HG02571 (cell line): ENCODE measurements around the gene HAGH.

ENCODE experiments used
- ATAC-seq: cut with Tn5 transposase; IDR thresholded peaks from one replicate; pipeline ENCODE4 v1.9.1; 2021; ENCODE audit warnings: mild to moderate bottlenecking, moderate library complexity; ENCODE audit not compliant: unreplicated experiment

HAGH gene

GRCh38 chr16:1775846-1776671, 50.6 kb downstream of the HAGH start:
- no peak for ATAC-seq

DNA sequence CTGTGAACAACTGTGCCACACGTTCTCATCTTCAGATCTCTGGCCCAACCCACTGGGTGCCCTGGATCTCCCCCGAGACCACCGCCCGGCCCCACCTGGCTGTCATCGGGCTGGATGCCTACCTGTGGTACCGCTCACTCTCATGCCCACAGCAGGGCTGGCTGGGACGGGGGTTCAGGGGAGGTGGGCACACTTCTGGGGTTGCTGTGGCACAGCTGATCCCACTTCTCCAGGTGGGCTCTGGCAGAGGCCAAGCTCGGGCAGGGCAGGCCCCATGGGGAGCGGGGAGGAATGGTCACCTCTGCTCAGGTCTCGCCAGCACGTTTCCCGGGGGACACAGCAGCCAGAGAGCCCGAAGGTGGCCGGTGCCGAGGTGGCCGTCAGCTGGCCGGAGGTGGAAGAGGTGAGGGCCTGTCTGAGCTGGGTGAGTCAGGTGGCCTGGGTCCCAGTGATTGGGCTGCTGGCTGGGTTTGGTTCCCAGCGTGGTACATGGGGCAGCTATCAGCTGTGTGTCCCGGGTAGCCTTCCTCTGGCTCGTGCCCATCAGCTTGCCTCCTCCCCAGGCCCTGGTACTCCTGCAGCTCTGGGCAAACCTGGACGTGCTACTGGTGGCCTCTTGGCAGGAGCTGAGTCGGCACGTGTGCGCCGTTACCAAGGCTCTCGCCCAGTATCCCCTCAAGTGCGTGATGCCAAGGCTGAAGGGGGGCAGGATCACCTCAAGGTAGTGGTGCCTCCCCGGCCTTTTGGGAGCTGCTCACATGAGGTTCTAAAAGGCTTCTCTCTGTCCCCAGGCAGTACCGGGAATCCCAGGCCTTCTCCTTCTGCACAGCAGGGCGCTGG, 51.4 kb downstream of the HAGH start:
- ATAC-seq, result no peak

DNA sequence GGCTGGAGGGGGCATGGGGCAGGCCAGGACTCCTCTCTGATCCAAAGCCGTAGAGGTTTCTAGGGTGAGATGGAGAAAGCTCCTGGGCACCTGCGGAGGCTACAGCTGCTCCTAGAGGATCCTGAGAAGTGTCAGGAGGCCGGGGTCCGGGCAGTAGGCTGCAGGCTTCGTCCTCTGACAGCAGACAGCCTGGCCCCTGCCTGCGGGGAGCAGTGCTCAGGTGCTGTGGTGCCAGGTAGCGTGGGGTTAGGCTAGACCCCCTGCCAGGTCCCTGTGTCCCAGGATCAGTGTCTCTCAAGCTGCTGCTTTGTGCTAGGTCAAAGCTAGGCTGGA, 52.2 kb downstream of the HAGH start:
- ATAC-seq, result no peak

DNA sequence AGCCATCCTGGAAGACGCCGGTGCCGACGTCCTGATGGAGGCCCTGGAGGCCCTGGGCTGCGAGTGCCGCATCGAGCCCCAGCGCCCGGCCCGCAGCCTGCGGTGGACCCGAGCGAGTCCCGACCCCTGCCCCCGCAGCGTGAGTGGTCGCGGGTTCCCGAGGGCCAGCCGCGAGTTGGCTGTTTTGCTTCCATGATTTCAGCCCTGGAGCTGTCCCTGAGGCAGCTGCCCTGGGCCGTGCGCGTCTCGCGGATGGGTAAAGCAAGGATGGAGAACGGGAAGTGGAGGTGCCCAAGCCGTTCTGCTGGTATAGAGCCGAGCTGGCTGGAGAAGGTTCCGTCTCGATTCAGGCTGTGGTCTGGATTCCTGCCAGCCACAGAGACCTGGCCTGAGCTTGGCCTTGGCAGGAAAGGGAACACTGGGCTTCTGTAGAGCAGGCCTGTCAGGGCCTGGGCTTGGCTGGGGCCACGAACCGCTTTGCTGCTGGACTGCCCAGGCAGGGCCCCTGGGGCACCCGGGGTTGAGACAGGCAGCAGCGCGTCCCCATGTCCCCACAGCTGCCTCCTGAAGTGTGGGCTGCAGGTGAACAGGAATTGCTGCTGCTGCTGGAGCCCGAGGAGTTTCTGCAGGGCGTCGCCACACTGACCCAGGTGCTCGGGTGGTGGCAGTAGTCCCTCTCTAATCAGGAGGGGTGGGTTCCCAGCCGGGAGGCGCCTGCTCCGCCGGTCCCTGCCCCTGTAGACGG, 52.8 kb downstream of the HAGH start:
- no peak for ATAC-seq

DNA sequence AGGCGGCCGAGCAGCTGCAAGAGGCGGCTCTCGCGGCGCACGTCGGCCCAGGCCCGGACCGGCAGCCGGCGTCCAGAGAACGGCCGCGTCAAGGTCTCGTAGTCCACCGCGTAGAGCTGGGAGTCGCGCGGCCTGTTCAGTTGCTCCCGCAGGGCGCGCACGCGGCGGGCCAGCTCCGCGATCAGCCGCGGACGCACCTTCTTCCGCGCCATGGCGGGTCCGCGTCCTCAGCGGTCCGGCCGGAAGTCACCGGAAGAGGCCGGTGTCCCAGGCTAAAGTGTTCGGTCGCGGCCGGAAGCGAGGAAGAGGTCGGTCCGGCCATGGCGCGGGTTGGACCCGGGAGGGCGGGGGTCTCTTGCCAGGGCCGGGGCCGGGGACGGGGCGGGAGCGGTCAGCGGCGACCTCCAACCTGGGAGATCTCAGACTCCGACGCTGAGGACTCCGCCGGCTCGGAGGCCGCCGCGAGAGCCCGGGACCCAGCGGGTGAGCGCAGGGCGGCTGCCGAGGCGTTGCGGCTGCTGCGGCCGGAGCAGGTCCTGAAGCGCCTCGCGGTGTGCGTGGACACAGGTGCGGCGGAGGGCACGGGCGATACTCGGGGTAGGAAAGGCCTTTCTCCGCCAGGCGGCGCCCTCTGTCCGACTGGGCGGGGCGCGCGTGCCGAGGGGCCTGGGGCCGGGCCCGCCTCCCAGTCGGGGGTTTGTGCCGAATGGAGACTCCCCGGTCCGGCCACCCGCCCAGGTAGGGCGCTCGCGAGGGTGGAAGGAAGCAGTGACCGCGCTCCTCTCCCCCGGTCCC, 53.5 kb downstream of the HAGH start, which contains the start of gene MRPS34:
Gene MRPS34 (minus strand): TSS at position 227 of the 795 bp plus-strand sequence. CDS start 15 bp downstream, at position 212.
- ATAC-seq, result peak; percentile 35

DNA sequence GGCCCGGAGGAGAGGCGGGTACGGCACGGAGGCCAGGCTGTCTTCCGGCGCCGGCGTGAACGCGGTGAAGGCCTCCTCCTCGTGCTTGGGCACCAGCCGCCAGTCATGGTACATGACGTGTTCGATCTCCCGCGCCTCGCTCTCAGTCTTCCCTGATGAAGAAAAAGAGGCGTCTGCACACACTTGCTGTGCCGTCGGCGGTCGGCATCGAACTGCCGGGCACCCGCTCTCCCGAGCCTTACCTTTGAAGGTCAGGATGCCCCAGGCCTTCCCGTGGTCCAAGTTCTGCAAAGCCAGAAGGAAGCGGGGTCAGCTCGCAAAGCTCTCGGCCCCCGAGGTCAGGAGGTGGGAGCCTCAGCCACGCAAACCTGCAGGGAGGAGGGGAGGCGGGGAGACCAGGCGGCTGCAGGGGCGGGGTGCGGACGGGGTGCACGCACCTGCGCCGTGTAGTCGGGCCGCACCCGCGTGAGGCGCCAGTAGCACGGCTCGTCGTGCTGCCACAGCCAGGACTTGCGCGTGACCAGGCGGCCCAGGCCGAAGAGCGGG, 54.2 kb downstream of the HAGH start, which contains the start of gene EME2:
Gene EME2 (plus strand): TSS at position 449 of the 546 bp plus-strand sequence. CDS start 418 bp downstream, outside the sequence.
- ATAC-seq, result peak; percentile 1

DNA sequence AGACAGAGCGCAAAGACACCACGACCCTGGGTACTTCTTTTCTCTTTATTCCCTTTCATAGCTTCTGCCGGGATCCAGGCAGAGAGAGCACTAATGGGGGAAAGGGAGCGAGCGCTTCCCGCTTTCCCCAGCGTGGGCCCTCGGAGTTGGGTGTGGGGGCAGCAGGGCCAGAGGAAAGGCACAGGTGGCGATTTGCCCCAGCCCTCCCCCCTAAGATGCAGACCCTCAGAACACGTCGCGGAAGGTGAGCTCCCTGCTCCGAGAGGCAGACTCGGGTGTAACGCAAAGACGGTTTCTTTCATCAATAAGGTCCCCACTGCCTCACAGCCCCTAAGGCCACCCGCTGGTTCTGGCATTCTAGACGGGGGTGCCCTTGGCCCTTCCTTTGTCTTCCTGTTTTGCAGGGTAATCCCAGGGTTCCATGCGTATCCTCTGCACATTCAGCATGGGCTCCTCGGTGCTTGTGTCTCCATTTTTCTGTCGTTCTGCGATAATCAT, 54.7 kb downstream of the HAGH start:
- no peak for ATAC-seq

DNA sequence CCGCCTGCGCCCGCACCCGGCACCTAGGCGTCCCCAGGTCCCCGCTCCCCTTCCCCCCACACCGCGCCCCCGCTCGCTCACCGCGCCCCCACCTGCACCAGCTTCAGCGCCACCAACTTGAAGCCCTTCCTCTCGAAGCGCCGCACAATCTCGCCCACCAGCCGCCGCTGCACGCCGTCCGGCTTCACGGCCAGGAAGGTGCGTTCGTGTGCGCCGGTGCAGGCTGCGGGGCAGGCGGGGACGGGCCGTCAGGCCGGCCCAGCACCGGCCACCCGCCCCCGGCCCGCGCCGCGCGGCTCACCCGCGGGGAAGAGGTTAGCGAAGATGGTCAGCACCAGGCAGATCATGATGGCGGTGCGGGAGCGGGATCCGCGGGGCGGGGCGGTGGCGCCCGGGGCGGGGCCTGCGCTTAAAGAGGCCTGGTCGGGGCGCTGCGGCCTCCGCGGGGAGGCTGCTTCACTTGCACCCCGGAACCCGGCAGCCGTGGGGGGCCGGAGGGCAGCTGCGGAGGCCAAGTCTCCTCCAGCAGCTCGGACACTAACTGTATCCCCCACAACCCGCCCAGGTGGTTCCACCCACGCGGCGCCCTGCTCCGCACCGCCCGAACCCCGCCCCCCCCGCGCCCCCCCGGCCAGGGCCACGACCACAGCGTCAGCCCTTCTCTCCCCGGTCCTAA, 55.3 kb downstream of the HAGH start, which contains the start of gene NME3:
Gene NME3 (minus strand): TSS at position 356 of the 676 bp plus-strand sequence. CDS start 9 bp downstream, at position 347.
- no peak for ATAC-seq

GRCh38 chr16:1770328-1771187, 56.1 kb downstream of the HAGH start:
- ATAC-seq, result no peak

GRCh38 chr16:1769402-1770300, 57.0 kb downstream of the HAGH start:
- no peak for ATAC-seq

GRCh38 chr16:1768767-1769401, 57.7 kb downstream of the HAGH start:
- ATAC-seq, result no peak

DNA sequence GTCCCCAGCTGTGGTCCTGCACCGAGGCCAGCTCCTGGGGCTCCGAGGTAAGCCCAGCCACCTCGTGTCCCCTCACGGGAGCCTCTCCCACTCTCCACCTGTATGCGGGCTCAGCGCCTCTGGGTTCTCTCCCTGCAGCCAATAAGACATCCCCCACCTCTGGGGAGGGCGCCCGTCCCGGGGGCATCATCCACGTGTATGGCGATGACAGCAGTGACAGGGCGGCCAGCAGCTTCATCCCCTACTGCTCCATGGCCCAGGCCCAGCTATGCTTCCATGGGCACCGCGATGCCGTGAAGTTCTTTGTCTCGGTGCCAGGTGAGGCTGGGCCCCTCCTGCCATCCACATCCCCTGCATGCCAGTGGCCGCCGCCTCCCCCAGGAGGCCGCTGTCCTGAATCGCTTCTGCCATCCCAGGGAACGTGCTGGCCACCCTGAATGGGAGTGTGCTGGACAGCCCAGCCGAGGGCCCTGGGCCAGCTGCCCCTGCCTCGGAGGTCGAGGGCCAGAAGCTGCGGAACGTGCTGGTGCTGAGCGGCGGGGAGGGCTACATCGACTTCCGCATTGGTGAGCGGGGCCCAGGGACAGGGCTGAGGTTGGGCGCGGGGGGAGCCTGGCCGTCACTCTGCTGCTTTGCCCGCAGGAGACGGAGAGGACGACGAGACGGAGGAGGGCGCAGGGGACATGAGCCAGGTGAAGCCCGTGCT, 58.4 kb downstream of the HAGH start:
- ATAC-seq, result no peak

DNA sequence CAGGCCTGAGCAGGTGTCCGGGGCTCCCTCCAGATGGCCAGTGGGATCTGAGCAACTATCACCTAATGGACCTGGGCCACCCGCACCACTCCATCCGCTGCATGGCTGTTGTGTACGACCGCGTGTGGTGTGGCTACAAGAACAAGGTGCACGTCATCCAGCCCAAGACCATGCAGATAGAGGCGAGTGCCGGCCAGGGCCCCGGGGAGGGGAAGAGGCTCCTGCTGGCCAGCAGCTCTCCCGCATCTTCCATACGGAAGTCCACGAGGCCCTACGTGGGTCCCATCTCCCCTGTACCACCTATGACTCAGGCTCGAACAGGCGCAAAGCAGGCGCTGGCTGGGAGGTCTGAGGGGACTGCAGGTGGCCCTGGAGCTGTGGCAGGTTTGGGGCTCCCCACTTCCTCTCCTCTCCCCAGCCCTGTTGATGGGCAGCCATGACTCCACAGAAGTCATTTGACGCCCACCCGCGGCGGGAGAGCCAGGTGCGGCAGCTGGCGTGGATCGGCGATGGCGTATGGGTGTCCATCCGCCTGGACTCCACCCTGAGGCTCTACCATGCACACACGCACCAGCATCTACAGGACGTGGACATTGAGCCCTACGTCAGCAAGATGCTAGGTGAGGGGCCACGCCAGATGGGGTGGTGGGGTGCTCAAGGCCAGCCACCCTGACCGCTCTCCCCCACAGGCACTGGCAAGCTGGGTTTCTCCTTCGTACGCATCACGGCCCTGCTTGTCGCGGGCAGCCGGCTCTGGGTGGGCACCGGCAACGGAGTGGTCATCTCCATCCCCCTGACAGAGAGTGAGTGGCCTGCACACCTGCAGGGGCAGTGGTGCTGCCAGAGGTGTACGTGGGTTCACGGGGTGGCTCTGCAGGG, 59.3 kb downstream of the HAGH start:
- ATAC-seq, result no peak

- ATAC-seq, result no peak
Measured at GRCh38 chr16:1766701-1767100, 59.9 kb downstream of the HAGH start.

GRCh38 chr16:1766231-1766630, 60.4 kb downstream of the HAGH start:
- ATAC-seq, result no peak
